ENCODE data around the gene HDHD3.

The HDHD3 gene

DNA sequence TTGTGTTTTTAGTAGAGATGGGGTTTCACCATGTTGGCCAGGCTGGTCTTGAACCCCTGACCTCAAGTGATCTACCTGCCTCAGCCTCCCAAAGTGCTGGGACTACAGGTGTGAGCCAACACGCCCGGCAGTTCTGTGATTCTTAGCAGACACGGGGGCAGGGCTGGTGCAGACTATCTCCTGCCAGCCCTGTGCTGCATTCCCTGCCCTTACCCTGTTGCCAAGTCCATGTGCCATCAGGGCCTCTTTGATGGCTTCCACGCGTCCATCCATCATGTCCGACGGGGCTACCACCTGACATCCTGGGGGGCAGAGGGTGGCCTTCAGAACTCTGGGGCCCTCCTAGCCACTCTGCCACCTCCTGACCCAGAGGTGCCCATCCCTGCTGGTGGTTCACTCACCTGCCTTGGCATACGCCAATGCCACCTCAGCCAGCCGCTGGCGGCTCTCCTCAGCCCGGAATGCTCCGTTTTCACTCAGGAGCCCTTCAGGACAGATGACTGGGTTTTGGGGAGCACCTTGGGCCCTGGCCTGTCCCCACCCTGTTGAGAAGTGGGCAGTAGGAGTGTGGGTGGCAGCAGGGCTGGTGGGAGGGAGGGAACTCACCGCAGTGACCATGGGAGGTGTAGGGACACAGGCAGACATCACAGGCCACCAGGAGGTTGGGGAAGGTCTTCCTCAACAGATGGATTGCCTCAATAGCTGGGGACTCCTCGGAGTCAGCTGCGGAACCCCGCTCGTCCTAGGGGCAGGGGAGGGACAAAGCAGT is 13.6 kb upstream of the HDHD3 start:
- H3K4me1 ChIP-seq: no peaks in the 10 kb centered on the region
- H3K9ac ChIP-seq: no peak overlapping the region
- H3K27me3 ChIP-seq (ENCODE audit: control insufficient read depth, insufficient read depth, low read length): no peaks in the 10 kb centered on the region
- H3K9me3 ChIP-seq (ENCODE audit: control insufficient read depth, low read length): no peaks in the 10 kb centered on the region
- no peak overlapping the region for H3K27ac ChIP-seq
- H2AFZ ChIP-seq: no peak overlapping the region
- no peak overlapping the region for H3K4me2 ChIP-seq (ENCODE audit: low read length)
- H3K4me3 ChIP-seq (ENCODE audit: low read depth, low read length): no peak overlapping the region
- H3K79me2 ChIP-seq: no peaks in the 10 kb centered on the region
- TF ChIP-seq, protein P1, sequence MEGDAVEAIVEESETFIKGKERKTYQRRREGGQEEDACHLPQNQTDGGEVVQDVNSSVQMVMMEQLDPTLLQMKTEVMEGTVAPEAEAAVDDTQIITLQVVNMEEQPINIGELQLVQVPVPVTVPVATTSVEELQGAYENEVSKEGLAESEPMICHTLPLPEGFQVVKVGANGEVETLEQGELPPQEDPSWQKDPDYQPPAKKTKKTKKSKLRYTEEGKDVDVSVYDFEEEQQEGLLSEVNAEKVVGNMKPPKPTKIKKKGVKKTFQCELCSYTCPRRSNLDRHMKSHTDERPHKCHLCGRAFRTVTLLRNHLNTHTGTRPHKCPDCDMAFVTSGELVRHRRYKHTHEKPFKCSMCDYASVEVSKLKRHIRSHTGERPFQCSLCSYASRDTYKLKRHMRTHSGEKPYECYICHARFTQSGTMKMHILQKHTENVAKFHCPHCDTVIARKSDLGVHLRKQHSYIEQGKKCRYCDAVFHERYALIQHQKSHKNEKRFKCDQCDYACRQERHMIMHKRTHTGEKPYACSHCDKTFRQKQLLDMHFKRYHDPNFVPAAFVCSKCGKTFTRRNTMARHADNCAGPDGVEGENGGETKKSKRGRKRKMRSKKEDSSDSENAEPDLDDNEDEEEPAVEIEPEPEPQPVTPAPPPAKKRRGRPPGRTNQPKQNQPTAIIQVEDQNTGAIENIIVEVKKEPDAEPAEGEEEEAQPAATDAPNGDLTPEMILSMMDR (IDR thresholded peaks at IDR 0.05): no peak
- no peaks in the 10 kb centered on the region for H3K36me3 ChIP-seq (ENCODE audit: control insufficient read depth, insufficient read depth, low read length)

- H3K4me3 ChIP-seq (ENCODE audit: low read depth, low read length): no peak overlapping the region
- no peaks in the 10 kb centered on the region for H3K4me1 ChIP-seq
- no peak overlapping the region for H2AFZ ChIP-seq
- no peak overlapping the region for H3K27ac ChIP-seq
- H3K4me2 ChIP-seq (ENCODE audit: low read length): no peak overlapping the region
- no peaks in the 10 kb centered on the region for H3K9me3 ChIP-seq (ENCODE audit: control insufficient read depth, low read length)
- H3K27me3 ChIP-seq (ENCODE audit: control insufficient read depth, insufficient read depth, low read length): no peaks in the 10 kb centered on the region
- no peaks in the 10 kb centered on the region for H3K79me2 ChIP-seq
- H3K36me3 ChIP-seq (ENCODE audit: control insufficient read depth, insufficient read depth, low read length): no peaks in the 10 kb centered on the region
- TF ChIP-seq, protein P1 (IDR thresholded peaks at IDR 0.05): no peak
- H3K9ac ChIP-seq: no peak overlapping the region
These were observed 12.7 kb upstream of the HDHD3 start for GRCh38 chr9:113389451-113389850.

DNA sequence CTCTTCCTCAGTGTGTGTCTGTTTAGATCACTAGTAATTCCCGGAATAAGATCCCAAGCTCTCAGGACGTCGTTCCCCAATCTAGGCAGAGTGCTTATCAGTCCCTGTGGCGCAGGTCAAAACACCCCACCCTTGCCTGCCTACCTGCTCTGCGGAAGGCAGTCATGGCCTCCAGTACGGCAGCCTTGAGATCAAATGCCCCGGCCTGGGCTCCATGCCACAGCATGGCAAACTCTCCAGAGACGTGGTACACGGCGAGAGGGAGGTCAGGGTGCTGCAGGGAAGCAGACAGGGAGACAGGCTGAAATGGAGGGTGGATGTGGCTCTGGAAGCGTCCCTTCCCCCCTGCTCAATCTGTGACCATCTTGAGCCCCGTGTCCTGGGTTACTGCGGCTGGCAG is 12.0 kb upstream of the HDHD3 start:
- H2AFZ ChIP-seq: no peak overlapping the region
- H3K27ac ChIP-seq: no peak overlapping the region
- no peak overlapping the region for H3K4me3 ChIP-seq (ENCODE audit: low read depth, low read length)
- H3K4me2 ChIP-seq (ENCODE audit: low read length): no peak overlapping the region
- H3K9ac ChIP-seq: no peak overlapping the region
- TF ChIP-seq, protein P1 (IDR thresholded peaks at IDR 0.05): no peak
- no peaks in the 10 kb centered on the region for H3K4me1 ChIP-seq
- no peaks in the 10 kb centered on the region for H3K9me3 ChIP-seq (ENCODE audit: control insufficient read depth, low read length)
- H3K79me2 ChIP-seq: no peaks in the 10 kb centered on the region
- H3K36me3 ChIP-seq (ENCODE audit: control insufficient read depth, insufficient read depth, low read length): no peaks in the 10 kb centered on the region
- no peaks in the 10 kb centered on the region for H3K27me3 ChIP-seq (ENCODE audit: control insufficient read depth, insufficient read depth, low read length)

GRCh38 chr9:113387560-113388230 is 10.9 kb upstream of the HDHD3 start:
- Histone ChIP-seq H3K79me2 (no peaks in the 10 kb centered on the region), H3K9ac (no peak overlapping the region), H3K36me3 (ENCODE audit: control insufficient read depth, insufficient read depth, low read length) (no peaks in the 10 kb centered on the region), H3K9me3 (ENCODE audit: control insufficient read depth, low read length) (no peaks in the 10 kb centered on the region), H2AFZ (no peak overlapping the region), H3K27me3 (ENCODE audit: control insufficient read depth, insufficient read depth, low read length) (no peaks in the 10 kb centered on the region), H3K27ac (no peak overlapping the region), H3K4me1 (no peaks in the 10 kb centered on the region), H3K4me2 (ENCODE audit: low read length) (no peak overlapping the region), H3K4me3 (ENCODE audit: low read depth, low read length) (no peak overlapping the region)
- TF ChIP-seq, protein P1 (IDR thresholded peaks at IDR 0.05): no peak
